Kidney tubule cell (primary cell): Measurements from ENCODE around the gene B9D2.
A peak's percentile ranks its signal among the peaks of the same experiment; 100 is the strongest.

Source experiments
- DNase-seq: peaks from one replicate; pipeline ENCODE4 v3.0.0-alpha.2; 2018; ENCODE audit warnings: low spot score

Gene B9D2

GRCh38 chr19:41327076-41327575, 36.8 kb downstream of the B9D2 start:
- DNase-seq: no peak

- peak; percentile 81 for DNase-seq
These were observed 37.8 kb downstream of the B9D2 start for GRCh38 chr19:41325947-41326706.

- no peak for DNase-seq
These were observed 38.4 kb downstream of the B9D2 start for GRCh38 chr19:41325640-41325946.

GRCh38 chr19:41324921-41325639, 38.9 kb downstream of the B9D2 start:
- DNase-seq: peak; percentile 67

GRCh38 chr19:41324231-41324702, 39.7 kb downstream of the B9D2 start:
- DNase-seq: no peak

GRCh38 chr19:41323430-41324125, 40.4 kb downstream of the B9D2 start:
- DNase-seq: no peak

- no peak for DNase-seq
These were observed 40.9 kb downstream of the B9D2 start for GRCh38 chr19:41323023-41323422.

- no peak for DNase-seq
These were observed 41.5 kb downstream of the B9D2 start for GRCh38 chr19:41322451-41322850.

GRCh38 chr19:41321600-41322270, 42.2 kb downstream of the B9D2 start:
- peak; percentile 56 for DNase-seq

GRCh38 chr19:41321204-41321599, 42.7 kb downstream of the B9D2 start:
- no peak for DNase-seq

- no peak for DNase-seq
These were observed 43.4 kb downstream of the B9D2 start for GRCh38 chr19:41320568-41320967.

- no peak for DNase-seq
These were observed 43.8 kb downstream of the B9D2 start for GRCh38 chr19:41320185-41320518.

GRCh38 chr19:41319500-41320184, 44.3 kb downstream of the B9D2 start:
- no peak for DNase-seq

- DNase-seq: no peak
These were observed 45.1 kb downstream of the B9D2 start for GRCh38 chr19:41318696-41319499.

GRCh38 chr19:41316306-41316920, 47.5 kb downstream of the B9D2 start:
- no peak for DNase-seq

- DNase-seq: no peak
These were observed 52.3 kb downstream of the B9D2 start for GRCh38 chr19:41311613-41312012.

- peak; percentile 21 for DNase-seq
These were observed 52.9 kb downstream of the B9D2 start for GRCh38 chr19:41311072-41311471.

- DNase-seq: peak; percentile 88
These were observed 53.7 kb downstream of the B9D2 start, which contains the start of gene CCDC97 for GRCh38 chr19:41310033-41310831. Gene CCDC97, plus strand, starts transcription at chr19:41310172. Its CDS starts 139 bp downstream, at chr19:41310311.
